SK-N-MC (cell line): Measurements from ENCODE around the gene GEMIN4.

Experiments
- EZH2 ChIP-seq: fragments of 200-600 bp; sonication (generic); IDR thresholded peaks from one replicate; pipeline ENCODE4 v1.6.1; 2017; ENCODE audit warnings: antibody characterized with exemption
- FOXP2 ChIP-seq: optimal IDR thresholded peaks from 2 replicates; pipeline ENCODE3; 2011; ENCODE audit warnings: mild to moderate bottlenecking, moderate library complexity; ENCODE audit not compliant: insufficient read depth; ENCODE audit errors: extremely low read length, control extremely low read depth
- POLR2AphosphoS5 ChIP-seq: IDR thresholded peaks from 2 replicates; pipeline ENCODE4 v1.6.1; 2012; ENCODE audit warnings: mild to moderate bottlenecking, low read depth, low read length, borderline replicate concordance

DNA sequence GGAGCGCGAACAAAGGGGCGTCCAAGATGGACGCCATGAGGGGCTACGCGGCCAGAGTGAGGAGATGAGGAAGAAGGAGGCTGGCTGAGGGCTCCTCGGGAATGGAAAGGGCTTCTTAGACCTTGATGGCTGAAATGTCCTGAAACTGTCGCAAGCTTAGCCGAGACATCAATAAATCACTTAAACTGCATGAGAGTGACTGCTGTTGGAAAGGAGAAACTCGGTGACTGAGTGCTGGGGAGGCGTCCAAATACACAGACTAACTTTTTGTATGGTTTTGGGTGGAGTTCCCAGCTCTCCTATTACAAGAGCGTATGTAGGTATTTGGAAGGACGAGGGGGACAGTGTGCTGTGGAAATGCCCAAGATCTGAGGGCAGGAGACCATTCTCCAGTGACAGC is 1.4 kb upstream of the GEMIN4 start:
- TF ChIP-seq EZH2 (no peak), FOXP2 (no peak), POLR2AphosphoS5 (no peak)
